ENCODE data around the gene ABI1.

GRCh38 chr10:26735435-26735834 is 125.3 kb downstream of the ABI1 start:
- no peak for TF ChIP-seq POLR2A (IDR thresholded peaks at IDR 0.05)
- TF ChIP-seq, protein P1, sequence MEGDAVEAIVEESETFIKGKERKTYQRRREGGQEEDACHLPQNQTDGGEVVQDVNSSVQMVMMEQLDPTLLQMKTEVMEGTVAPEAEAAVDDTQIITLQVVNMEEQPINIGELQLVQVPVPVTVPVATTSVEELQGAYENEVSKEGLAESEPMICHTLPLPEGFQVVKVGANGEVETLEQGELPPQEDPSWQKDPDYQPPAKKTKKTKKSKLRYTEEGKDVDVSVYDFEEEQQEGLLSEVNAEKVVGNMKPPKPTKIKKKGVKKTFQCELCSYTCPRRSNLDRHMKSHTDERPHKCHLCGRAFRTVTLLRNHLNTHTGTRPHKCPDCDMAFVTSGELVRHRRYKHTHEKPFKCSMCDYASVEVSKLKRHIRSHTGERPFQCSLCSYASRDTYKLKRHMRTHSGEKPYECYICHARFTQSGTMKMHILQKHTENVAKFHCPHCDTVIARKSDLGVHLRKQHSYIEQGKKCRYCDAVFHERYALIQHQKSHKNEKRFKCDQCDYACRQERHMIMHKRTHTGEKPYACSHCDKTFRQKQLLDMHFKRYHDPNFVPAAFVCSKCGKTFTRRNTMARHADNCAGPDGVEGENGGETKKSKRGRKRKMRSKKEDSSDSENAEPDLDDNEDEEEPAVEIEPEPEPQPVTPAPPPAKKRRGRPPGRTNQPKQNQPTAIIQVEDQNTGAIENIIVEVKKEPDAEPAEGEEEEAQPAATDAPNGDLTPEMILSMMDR (IDR thresholded peaks at IDR 0.05), result no peak

All from testis (tissue), 2 donors.